ENCODE results near the gene TTLL6.

The TTLL6 gene

DNA sequence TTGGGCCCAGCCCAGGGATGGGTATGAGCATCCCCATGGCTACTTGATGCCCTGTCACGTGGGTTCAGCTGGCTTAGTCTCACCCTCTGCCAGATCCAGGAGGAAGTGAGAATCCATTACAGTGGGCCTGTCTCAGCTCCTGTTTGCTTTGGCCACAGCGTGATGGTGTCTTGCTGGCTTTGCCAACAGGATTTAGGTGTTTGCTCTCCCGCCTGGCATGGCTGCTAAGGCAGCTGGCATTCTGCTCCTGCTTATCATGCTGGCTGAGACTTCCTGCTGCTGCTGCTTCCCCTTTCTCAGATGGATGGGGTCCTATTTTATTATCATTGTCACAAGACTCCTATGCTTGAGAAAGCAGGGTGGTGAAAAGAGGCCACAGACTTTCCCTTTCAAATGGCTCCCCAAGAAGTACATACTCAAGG lies 60.2 kb downstream of the TTLL6 start:
- peak; percentile 27; the same call in 1 of the 2 replicates for TF ChIP-seq SPI1 (IDR thresholded peaks at IDR 0.05; ENCODE audit: borderline replicate concordance, low read depth)
- no peak for TF ChIP-seq GABPA (IDR thresholded peaks at IDR 0.05; ENCODE audit: low read depth)
- no peak overlapping the region for H3K27ac ChIP-seq (replicated peaks)
- DNase-seq (ENCODE audit: low read depth in 1 of 2, low spot score in 1 of 2) = peak in 1 of 2 experiments; percentile 11
- H3K27me3 ChIP-seq (ENCODE audit: insufficient read depth, poor library complexity, severe bottlenecking) = peaks cover 38% of the 10 kb centered on the region
- H3K4me3 ChIP-seq (replicated peaks; ENCODE audit: insufficient read depth, low read length) = no peak overlapping the region

GRCh38 chr17:48755356-48755755 lies 61.7 kb downstream of the TTLL6 start:
- TF ChIP-seq, protein P1, sequence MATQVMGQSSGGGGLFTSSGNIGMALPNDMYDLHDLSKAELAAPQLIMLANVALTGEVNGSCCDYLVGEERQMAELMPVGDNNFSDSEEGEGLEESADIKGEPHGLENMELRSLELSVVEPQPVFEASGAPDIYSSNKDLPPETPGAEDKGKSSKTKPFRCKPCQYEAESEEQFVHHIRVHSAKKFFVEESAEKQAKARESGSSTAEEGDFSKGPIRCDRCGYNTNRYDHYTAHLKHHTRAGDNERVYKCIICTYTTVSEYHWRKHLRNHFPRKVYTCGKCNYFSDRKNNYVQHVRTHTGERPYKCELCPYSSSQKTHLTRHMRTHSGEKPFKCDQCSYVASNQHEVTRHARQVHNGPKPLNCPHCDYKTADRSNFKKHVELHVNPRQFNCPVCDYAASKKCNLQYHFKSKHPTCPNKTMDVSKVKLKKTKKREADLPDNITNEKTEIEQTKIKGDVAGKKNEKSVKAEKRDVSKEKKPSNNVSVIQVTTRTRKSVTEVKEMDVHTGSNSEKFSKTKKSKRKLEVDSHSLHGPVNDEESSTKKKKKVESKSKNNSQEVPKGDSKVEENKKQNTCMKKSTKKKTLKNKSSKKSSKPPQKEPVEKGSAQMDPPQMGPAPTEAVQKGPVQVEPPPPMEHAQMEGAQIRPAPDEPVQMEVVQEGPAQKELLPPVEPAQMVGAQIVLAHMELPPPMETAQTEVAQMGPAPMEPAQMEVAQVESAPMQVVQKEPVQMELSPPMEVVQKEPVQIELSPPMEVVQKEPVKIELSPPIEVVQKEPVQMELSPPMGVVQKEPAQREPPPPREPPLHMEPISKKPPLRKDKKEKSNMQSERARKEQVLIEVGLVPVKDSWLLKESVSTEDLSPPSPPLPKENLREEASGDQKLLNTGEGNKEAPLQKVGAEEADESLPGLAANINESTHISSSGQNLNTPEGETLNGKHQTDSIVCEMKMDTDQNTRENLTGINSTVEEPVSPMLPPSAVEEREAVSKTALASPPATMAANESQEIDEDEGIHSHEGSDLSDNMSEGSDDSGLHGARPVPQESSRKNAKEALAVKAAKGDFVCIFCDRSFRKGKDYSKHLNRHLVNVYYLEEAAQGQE (IDR thresholded peaks at IDR 0.05; ENCODE audit: insufficient replicate concordance, low read depth) = no peak
- no peak for TF ChIP-seq POLR2AphosphoS5 (IDR thresholded peaks at IDR 0.05; ENCODE audit: low read depth)
- TF ChIP-seq GABPA (IDR thresholded peaks at IDR 0.05; ENCODE audit: low read depth) = no peak
- peak; percentile 46; the same call in 1 of the 2 replicates for TF ChIP-seq SPI1 (IDR thresholded peaks at IDR 0.05; ENCODE audit: borderline replicate concordance, low read depth)
- DNase-seq (ENCODE audit: low read depth in 1 of 2, low spot score in 1 of 2) = peak in 1 of 2 experiments; percentile 5
- Histone ChIP-seq H3K27me3 (ENCODE audit: insufficient read depth, poor library complexity, severe bottlenecking) (peaks cover 51% of the 10 kb centered on the region), H3K27ac (replicated peaks) (no peak overlapping the region), H3K4me3 (replicated peaks; ENCODE audit: insufficient read depth, low read length) (no peak overlapping the region)

DNA sequence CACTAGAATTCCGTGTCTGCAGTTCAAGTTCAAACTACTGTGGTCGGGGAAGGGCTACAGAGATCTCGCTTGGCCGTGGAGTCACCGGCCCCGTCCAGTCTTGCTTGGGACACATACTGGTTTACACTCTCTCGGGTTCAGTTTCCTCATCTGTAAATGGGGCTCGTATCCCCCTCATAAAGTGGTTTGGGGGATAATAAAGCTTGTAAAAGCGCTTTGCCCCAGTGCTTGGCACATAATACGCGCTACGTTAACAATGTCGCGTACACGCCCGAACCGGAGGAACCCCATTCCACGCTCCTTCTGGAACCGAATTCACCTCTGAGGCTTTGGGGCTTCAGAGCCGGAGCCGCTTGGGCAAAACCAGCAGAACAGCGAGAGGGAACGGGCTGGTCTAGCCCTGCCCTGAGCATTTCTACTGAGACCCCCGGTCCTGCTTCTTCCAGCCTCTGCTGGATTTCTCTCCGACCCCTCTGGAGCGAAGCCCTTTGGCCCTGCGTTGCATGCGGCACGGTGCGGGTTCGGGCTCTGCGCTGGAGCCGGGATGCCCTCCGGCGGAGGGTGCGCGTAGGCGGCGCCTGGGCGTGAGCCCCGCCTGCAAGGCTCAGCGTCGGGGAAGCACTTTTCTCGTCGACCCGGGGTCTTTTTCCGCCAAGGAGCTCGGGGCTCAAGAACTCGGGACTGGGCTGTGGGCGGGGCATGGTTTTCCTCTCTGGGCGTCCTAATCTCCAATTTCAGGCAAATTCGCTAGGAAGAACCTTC lies 62.3 kb downstream of the TTLL6 start:
- TF ChIP-seq SPI1 (IDR thresholded peaks at IDR 0.05; ENCODE audit: borderline replicate concordance, low read depth) (no peak), GABPA (IDR thresholded peaks at IDR 0.05; ENCODE audit: low read depth) (no peak), POLR2AphosphoS5 (IDR thresholded peaks at IDR 0.05; ENCODE audit: low read depth) (no peak), CTCF (IDR thresholded peaks at IDR 0.05; ENCODE audit: insufficient read depth, low read length) (no peak)
- TF ChIP-seq, protein P1 (IDR thresholded peaks at IDR 0.05; ENCODE audit: insufficient replicate concordance, low read depth) = no peak
- no peak overlapping the region for H3K27ac ChIP-seq (replicated peaks)
- H3K27me3 ChIP-seq (ENCODE audit: insufficient read depth, poor library complexity, severe bottlenecking) = peaks cover 58% of the 10 kb centered on the region
- H3K4me3 ChIP-seq (replicated peaks; ENCODE audit: insufficient read depth, low read length) = no peak overlapping the region
- no peak for DNase-seq (ENCODE audit: low read depth in 1 of 2, low spot score in 1 of 2)

DNA sequence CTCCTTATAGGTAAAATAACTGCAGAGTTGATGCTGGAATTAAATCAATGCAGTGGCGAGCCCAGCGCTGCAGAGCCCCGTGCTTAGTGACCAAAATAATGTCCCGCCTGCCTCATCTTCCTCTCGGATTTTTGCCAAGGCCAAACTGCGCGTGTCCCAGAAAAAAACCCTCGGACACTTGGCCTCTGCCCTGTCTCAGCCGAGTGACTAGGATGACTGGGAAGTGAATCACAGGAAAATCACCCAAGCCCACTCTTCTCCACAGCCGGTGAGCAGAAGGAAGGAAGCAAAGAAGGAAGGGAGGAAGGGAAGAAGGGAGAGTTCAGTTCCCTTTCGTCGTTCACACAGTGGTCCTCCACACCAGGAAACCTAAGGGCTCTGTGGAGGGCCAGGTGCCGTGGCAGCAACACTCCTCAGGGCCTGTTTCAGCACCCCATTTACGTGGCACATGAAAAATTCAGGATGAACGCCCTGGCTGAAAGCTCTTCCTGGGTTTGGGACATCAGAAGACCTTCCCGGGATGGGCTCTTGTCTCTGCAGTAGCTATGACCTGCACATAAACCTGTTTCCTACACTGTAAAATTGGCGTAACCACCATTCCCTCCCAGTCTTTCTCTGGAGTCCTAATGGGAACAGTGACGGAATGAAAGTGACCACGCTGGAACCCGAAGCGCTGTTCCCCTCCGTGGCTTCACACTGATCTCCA lies 63.1 kb downstream of the TTLL6 start:
- no peak for TF ChIP-seq GABPA (IDR thresholded peaks at IDR 0.05; ENCODE audit: low read depth)
- TF ChIP-seq POLR2AphosphoS5 (IDR thresholded peaks at IDR 0.05; ENCODE audit: low read depth) = no peak
- no peak for TF ChIP-seq SPI1 (IDR thresholded peaks at IDR 0.05; ENCODE audit: borderline replicate concordance, low read depth)
- no peak for DNase-seq (ENCODE audit: low read depth in 1 of 2, low spot score in 1 of 2)
- peaks cover 64% of the 10 kb centered on the region for H3K27me3 ChIP-seq (ENCODE audit: insufficient read depth, poor library complexity, severe bottlenecking)
- H3K4me3 ChIP-seq (replicated peaks; ENCODE audit: insufficient read depth, low read length) = no peak overlapping the region
- no peak overlapping the region for H3K27ac ChIP-seq (replicated peaks)

Data from HL-60 (cell line).